K562 (cell line): ENCODE results near the gene AGTR1. TPM values are rescaled to one million over a fixed set of nuclear protein-coding genes. Genes with fewer than 3 reads are reported as not detected.

ENCODE experiments used
- NFATC3 ChIP-seq: fragments of 450-650 bp; IDR thresholded peaks from 2 replicates; pipeline ENCODE4 v1.6.1; 2017; ENCODE audit warnings: mild to moderate bottlenecking
- SRSF3 ChIP-seq: fragments of 200-400 bp; formaldehyde crosslinking; IDR thresholded peaks from 2 replicates; pipeline ENCODE4 v1.6.1; 2016; ENCODE audit warnings: mild to moderate bottlenecking, low read length, moderate library complexity; ENCODE audit not compliant: insufficient read depth
- ZNF76 ChIP-seq: fragments of 250-450 bp; sonication (Bioruptor Pico); IDR thresholded peaks from 2 replicates; pipeline ENCODE4 v1.4.0; 2020; ENCODE audit warnings: mild to moderate bottlenecking, moderate library complexity, borderline replicate concordance
- polyA plus RNA-seq, 8 experiments: library from polyadenylated mRNA; depleted of rRNA in 4 of 8; stranded (reverse) in 5 of 8; unstranded in 3 of 8; fragments of >200 nt; fragmentation: Nextera tagmentation in 2 of 8; fragmentation: Illumina TruSeq in 1 of 8; extraction: Ambion mirVana in 2 of 8; extraction: Trizol in 1 of 8; gene quantifications; 2 replicates each; pipeline versions ENCODE4 v1.2.1 to v1.2.3, GENCODE V29; 2011 to 2014; ENCODE audit warnings: inconsistent platforms in 1 of 8, missing spikeins in 1 of 8
- total RNA-seq, 7 experiments: library from RNA; depleted of rRNA in 6 of 7; stranded (reverse); fragments of >200 nt in 6 of 7; fragmentation: Illumina TruSeq in 2 of 7; extraction: Trizol in 2 of 7; gene quantifications; 2 replicates each; pipeline versions ENCODE4 v1.2.1 to v1.2.3, GENCODE V29; 2011 to 2021; ENCODE audit warnings: low replicate concordance in 1 of 7
- TF ChIP-seq, protein P1 (sequence below), 2 experiments: fragments of 450-650 bp in 1 of 2; sonication (generic) in 1 of 2; formaldehyde crosslinking in 1 of 2; IDR thresholded peaks; 2 replicates each; pipeline versions ENCODE4 v1.7.1 to v1.9.0; 2016 to 2022; ENCODE audit warnings: inconsistent platforms in 1 of 2, mild to moderate bottlenecking in 1 of 2, missing genetic modification reagents in 1 of 2

The AGTR1 gene
- total and polyA plus RNA-seq, 9 of the 15 experiments (the other 6 are each of a cell fraction or from before 2014, with no cell fraction given) = not detected

- TF ChIP-seq, protein P1, sequence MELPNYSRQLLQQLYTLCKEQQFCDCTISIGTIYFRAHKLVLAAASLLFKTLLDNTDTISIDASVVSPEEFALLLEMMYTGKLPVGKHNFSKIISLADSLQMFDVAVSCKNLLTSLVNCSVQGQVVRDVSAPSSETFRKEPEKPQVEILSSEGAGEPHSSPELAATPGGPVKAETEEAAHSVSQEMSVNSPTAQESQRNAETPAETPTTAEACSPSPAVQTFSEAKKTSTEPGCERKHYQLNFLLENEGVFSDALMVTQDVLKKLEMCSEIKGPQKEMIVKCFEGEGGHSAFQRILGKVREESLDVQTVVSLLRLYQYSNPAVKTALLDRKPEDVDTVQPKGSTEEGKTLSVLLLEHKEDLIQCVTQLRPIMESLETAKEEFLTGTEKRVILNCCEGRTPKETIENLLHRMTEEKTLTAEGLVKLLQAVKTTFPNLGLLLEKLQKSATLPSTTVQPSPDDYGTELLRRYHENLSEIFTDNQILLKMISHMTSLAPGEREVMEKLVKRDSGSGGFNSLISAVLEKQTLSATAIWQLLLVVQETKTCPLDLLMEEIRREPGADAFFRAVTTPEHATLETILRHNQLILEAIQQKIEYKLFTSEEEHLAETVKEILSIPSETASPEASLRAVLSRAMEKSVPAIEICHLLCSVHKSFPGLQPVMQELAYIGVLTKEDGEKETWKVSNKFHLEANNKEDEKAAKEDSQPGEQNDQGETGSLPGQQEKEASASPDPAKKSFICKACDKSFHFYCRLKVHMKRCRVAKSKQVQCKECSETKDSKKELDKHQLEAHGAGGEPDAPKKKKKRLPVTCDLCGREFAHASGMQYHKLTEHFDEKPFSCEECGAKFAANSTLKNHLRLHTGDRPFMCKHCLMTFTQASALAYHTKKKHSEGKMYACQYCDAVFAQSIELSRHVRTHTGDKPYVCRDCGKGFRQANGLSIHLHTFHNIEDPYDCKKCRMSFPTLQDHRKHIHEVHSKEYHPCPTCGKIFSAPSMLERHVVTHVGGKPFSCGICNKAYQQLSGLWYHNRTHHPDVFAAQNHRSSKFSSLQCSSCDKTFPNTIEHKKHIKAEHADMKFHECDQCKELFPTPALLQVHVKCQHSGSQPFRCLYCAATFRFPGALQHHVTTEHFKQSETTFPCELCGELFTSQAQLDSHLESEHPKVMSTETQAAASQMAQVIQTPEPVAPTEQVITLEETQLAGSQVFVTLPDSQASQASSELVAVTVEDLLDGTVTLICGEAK (IDR thresholded peaks at IDR 0.05) = no peak
- TF ChIP-seq, protein P1 (CRISPR knock-in tag; IDR thresholded peaks at IDR 0.05) = no peak
- TF ChIP-seq ZNF76 (CRISPR knock-in tag) (no peak), NFATC3 (no peak), SRSF3 (no peak)
Measured at GRCh38 chr3:148772361-148772760, 74.7 kb downstream of the AGTR1 start (continued).
